ENCODE measurements around the gene TECRL. TPM values are rescaled to one million over a fixed set of nuclear protein-coding genes. Genes with fewer than 3 reads are reported as not detected.

TECRL gene
- total RNA-seq, 1 donor from 2014 or later: not detected

- intact Hi-C loops (cut with micrococcal nuclease): no loop called here
Measured at GRCh38 chr4:64327237-64327636, 82.0 kb downstream of the TECRL start.

- intact Hi-C loops (cut with micrococcal nuclease): no loop called here
Measured at GRCh38 chr4:64326507-64326906, 82.7 kb downstream of the TECRL start.

GRCh38 chr4:64306255-64306565 lies 103.0 kb downstream of the TECRL start:
- intact Hi-C loops (cut with micrococcal nuclease): no loop called here

- intact Hi-C loops (cut with micrococcal nuclease): no loop called here
Measured at GRCh38 chr4:64305565-64306254, 103.5 kb downstream of the TECRL start.

- intact Hi-C loops (cut with micrococcal nuclease): no loop called here
Measured at GRCh38 chr4:64272432-64272831, 136.8 kb downstream of the TECRL start.

GRCh38 chr4:64271601-64272081 lies 137.6 kb downstream of the TECRL start:
- intact Hi-C loops (cut with micrococcal nuclease): no loop called here

- intact Hi-C loops (cut with micrococcal nuclease): no loop called here
Measured at GRCh38 chr4:64266669-64267068, 142.6 kb downstream of the TECRL start.

- intact Hi-C loops (cut with micrococcal nuclease): no loop called here
Measured at GRCh38 chr4:64266263-64266662, 143.0 kb downstream of the TECRL start.

GRCh38 chr4:64251781-64252180 lies 157.5 kb downstream of the TECRL start:
- intact Hi-C loops (cut with micrococcal nuclease): no loop called here

- intact Hi-C loops (cut with micrococcal nuclease): no loop called here
Measured at GRCh38 chr4:64250488-64250887, 158.8 kb downstream of the TECRL start.

GRCh38 chr4:64250061-64250460 lies 159.2 kb downstream of the TECRL start:
- intact Hi-C loops (cut with micrococcal nuclease): no loop called here

GRCh38 chr4:64248186-64248585 lies 161.1 kb downstream of the TECRL start:
- intact Hi-C loops (cut with micrococcal nuclease): no loop called here

GRCh38 chr4:64230709-64231310 lies 178.4 kb downstream of the TECRL start:
- intact Hi-C loops (cut with micrococcal nuclease): no loop called here

Measured in T-helper 2 cell treated with Interferon-gamma antibody and Interleukin-4, amounts not matched to agents 100 ng/mL and 5 ng/mL, for 36 hours (primary cell).